Calu3 (cell line): Measurements from ENCODE around the gene GPSM1. TPM values are rescaled to one million over a fixed set of nuclear protein-coding genes. Genes with fewer than 3 reads are reported as not detected.
"Not testable (repeated sequence)": the region's sequence is repeated elsewhere in the genome, so short reads cannot be mapped to it uniquely, and the experiment has no call there.

ENCODE experiments used
- BruUV-seq: library from RNA; stranded (reverse); fragments of 400-500 nt; replicated peaks from 2 replicates; lab custom pipeline; 2021; lab: Mats Ljungman, UMichigan
- CTCF ChIA-PET: fragments of 300-600 bp; sonication (Branson Sonifier 250); formaldehyde crosslinking; loops from one replicate; lab custom pipeline; 2022; ENCODE audit warnings: antibody characterized with exemption; lab: Charles Lee
- DNase-seq: peaks from one replicate; pipeline ENCODE4 v3.0.0; 2022
- H3K27ac Mint-ChIP-seq: one replicate; pipeline ENCODE4 v1.8.0; 2022; ENCODE audit warnings: mixed read lengths; ENCODE audit not compliant: unreplicated experiment
- H3K27me3 Mint-ChIP-seq: one replicate; pipeline ENCODE4 v1.8.0; 2022; ENCODE audit warnings: mixed read lengths; ENCODE audit not compliant: unreplicated experiment
- H3K36me3 Mint-ChIP-seq: one replicate; pipeline ENCODE4 v1.8.0; 2022; ENCODE audit warnings: mild to moderate bottlenecking, moderate library complexity, mixed read lengths; ENCODE audit not compliant: insufficient read depth, unreplicated experiment
- H3K4me1 Mint-ChIP-seq: one replicate; pipeline ENCODE4 v1.8.0; 2022; ENCODE audit warnings: mild to moderate bottlenecking, low read depth, mixed read lengths; ENCODE audit not compliant: unreplicated experiment
- H3K4me3 Mint-ChIP-seq: one replicate; pipeline ENCODE4 v1.8.0; 2022; ENCODE audit warnings: mild to moderate bottlenecking, low read depth, moderate library complexity, mixed read lengths; ENCODE audit not compliant: unreplicated experiment
- H3K9me3 Mint-ChIP-seq: one replicate; pipeline ENCODE4 v1.8.0; 2022; ENCODE audit warnings: low read depth, mixed read lengths; ENCODE audit not compliant: unreplicated experiment
- intact Hi-C: fragments of 100-400 bp; cut with micrococcal nuclease; formaldehyde crosslinking; loops from one replicate; pipeline ENCODE4 v1.10.0; 2022; ENCODE audit not compliant: unreplicated experiment
- total RNA-seq: library from RNA; stranded (reverse); gene quantifications from 2 replicates; pipeline ENCODE4 v1.2.3, GENCODE V29; 2022
- TF ChIP-seq, protein P1 (sequence below): fragments of 200-600 bp; IDR thresholded peaks from one replicate; pipeline ENCODE4 v1.8.0; 2022; ENCODE audit warnings: antibody characterized with exemption; ENCODE audit not compliant: unreplicated experiment

The GPSM1 gene
- total RNA-seq, 1 experiment from 2014 or later = 3.9 TPM

DNA sequence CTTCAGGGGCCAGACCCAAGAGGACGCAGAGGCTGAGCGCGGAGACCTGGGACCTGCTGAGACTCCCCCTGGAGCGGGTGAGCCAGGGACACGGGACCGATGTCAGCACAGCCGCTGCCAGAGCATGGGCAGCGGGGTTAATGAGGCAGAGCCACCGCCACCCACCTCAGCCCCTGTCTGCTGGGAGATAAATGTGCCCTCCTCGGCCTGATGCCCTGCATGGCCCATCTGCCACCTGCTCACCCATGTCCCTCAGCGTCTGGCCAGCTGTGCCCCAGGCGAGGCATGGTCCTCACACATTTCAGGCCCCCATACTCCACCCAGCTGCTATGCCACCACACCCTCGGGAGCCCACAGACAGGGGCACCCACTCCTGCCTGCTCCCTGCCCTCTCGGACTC is 21.4 kb downstream of the GPSM1 start:
- CTCF ChIA-PET = no interaction called here
- Mint-ChIP-seq H3K27me3 (no peaks in the 10 kb centered on the region), H3K36me3 (no peaks in the 10 kb centered on the region), H3K27ac (no peak overlapping the region), H3K4me3 (no peak overlapping the region), H3K4me1 (no peaks in the 10 kb centered on the region), H3K9me3 (no peaks in the 10 kb centered on the region)
- intact Hi-C loops = no loop called here
- BruUV-seq = no TSS peak
- DNase-seq = no peak
- TF ChIP-seq, protein P1, sequence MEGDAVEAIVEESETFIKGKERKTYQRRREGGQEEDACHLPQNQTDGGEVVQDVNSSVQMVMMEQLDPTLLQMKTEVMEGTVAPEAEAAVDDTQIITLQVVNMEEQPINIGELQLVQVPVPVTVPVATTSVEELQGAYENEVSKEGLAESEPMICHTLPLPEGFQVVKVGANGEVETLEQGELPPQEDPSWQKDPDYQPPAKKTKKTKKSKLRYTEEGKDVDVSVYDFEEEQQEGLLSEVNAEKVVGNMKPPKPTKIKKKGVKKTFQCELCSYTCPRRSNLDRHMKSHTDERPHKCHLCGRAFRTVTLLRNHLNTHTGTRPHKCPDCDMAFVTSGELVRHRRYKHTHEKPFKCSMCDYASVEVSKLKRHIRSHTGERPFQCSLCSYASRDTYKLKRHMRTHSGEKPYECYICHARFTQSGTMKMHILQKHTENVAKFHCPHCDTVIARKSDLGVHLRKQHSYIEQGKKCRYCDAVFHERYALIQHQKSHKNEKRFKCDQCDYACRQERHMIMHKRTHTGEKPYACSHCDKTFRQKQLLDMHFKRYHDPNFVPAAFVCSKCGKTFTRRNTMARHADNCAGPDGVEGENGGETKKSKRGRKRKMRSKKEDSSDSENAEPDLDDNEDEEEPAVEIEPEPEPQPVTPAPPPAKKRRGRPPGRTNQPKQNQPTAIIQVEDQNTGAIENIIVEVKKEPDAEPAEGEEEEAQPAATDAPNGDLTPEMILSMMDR = no peak

DNA sequence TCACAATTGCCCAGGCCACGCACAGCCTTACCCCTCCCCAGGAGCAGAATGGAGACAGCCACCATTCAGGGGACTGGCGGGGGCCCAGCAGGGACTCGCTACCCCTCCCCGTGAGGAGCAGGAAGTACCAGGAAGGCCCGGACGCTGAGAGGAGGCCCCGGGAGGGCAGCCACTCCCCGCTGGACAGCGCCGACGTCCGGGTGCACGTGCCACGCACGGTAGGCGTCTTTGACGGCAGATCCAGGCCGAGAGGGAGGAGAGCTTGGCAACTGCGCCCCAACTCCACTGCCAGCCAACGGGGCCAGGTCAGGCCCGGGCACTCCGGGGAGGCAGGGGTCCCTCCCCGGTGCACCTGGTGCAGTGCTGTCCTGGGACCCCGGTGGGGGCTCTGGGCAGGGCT is 22.2 kb downstream of the GPSM1 start:
- CTCF ChIA-PET = no interaction called here
- no peaks in the 10 kb centered on the region for H3K9me3 Mint-ChIP-seq
- peaks cover 3% of the 10 kb centered on the region for H3K4me1 Mint-ChIP-seq

DNA sequence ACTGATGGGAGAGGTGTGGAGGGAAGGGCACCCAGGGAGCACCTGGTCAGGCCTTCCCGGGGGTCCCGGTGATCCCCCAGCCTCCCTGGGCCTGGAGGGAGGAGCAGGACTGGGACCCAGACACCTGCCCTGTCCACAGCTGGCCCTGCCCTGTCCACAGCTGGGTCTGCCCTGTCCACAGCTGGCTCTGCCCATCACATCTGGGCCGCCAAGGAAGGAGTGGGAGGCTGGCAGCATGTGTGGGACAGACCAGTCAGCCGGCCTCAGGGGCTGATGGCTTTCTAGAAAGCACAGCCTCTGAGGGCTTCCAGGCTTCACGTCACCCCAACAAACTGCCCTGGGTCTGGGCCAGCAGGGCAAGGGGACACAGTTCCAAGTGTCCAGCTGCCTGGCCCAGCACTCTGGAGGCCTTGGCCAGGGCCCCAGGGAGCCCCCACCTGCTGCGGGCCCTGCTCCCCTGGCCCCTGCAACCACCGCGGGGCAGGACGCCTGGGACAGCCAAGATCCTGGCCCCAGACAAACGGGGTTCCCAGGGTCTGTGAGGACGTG is 24.0 kb downstream of the GPSM1 start:
- Mint-ChIP-seq H3K9me3 (no peaks in the 10 kb centered on the region), H3K4me3 (no peak overlapping the region)

More for the DNA sequence above, 22.2 kb downstream of the GPSM1 start:
- Mint-ChIP-seq H3K4me3 (no peak overlapping the region), H3K27me3 (peaks cover 4% of the 10 kb centered on the region), H3K36me3 (peaks cover 4% of the 10 kb centered on the region), H3K27ac (no peak overlapping the region)
- BruUV-seq = no TSS peak
- no peak for DNase-seq
- TF ChIP-seq, protein P1 = no peak
- intact Hi-C loops = no loop called here

DNA sequence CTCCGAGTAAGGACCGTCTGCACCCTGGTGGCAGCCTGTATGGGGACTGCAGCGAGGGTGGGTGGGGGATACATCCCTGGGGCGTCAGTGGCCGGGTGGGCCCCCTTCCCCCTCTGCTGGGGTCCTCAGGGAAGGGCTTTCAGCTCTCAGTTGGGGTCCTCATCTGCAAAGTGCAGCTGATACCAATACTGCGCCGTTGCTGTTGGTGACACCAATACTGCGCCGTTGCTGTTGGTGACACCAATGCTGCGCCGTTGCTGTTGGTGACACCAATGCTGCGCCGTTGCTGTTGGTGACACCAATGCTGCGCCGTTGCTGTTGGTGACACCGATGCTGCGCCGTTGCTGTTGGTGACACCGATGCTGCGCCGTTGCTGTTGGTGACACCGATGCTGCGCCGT is 24.5 kb downstream of the GPSM1 start:
- intact Hi-C loops, BruUV-seq, DNase-seq, CTCF ChIA-PET, H3K4me3 Mint-ChIP-seq, H3K4me1 Mint-ChIP-seq, H3K9me3 Mint-ChIP-seq, H3K27ac Mint-ChIP-seq: not testable (repeated sequence)
- H3K27me3 Mint-ChIP-seq = peaks cover 11% of the 10 kb centered on the region
- peaks cover 16% of the 10 kb centered on the region for H3K36me3 Mint-ChIP-seq

More for the DNA sequence above, 24.0 kb downstream of the GPSM1 start:
- DNase-seq = no peak
- BruUV-seq = no TSS peak
- CTCF ChIA-PET = interaction anchor here (0.6 kb wide), 1 partner anchor 1265 kb away, joined by 4 read pairs; no protein-coding TSS in a partner anchor
- peaks cover 8% of the 10 kb centered on the region for H3K4me1 Mint-ChIP-seq
- TF ChIP-seq, protein P1 = no peak
- peaks cover 11% of the 10 kb centered on the region for H3K27me3 Mint-ChIP-seq
- intact Hi-C loops = no loop called here
- peaks cover 10% of the 10 kb centered on the region for H3K36me3 Mint-ChIP-seq
- no peak overlapping the region for H3K27ac Mint-ChIP-seq

DNA sequence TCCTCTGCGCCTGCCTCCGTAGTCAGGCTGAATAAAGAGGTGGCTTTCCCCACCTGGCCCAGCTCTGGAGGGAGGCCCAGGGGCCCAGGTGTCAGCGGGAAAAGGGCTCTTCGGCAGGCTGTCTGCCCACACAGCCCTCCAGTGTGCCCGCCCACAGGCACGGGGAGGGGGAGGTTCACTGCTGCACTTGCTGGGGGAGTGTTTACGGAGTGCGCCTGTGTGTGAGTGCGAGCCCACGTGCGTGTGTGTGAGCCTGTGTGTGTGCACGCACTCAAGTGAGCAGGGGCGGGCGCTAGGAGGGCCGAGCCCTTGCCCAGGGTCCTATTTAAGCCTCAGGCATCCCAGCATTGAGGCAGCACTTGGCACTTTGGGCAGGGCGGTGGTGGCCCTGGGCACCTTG is 25.3 kb downstream of the GPSM1 start:
- CTCF ChIA-PET = no interaction called here
- no peak overlapping the region for H3K4me3 Mint-ChIP-seq
- intact Hi-C loops = no loop called here
- H3K9me3 Mint-ChIP-seq = no peaks in the 10 kb centered on the region
- no peak overlapping the region for H3K27ac Mint-ChIP-seq
- peaks cover 8% of the 10 kb centered on the region for H3K4me1 Mint-ChIP-seq
- BruUV-seq = no TSS peak
- H3K36me3 Mint-ChIP-seq = peaks cover 17% of the 10 kb centered on the region
- TF ChIP-seq, protein P1 = no peak
- H3K27me3 Mint-ChIP-seq = peaks cover 11% of the 10 kb centered on the region
- DNase-seq = no peak
